Stomach (tissue), 4 donors: Measurements from ENCODE around the gene LY6G5C.

ENCODE experiments used
- POLR2A ChIP-seq, 4 donors: fragments of 450-650 bp; IDR thresholded peaks; one replicate each; pipeline ENCODE4 v1.6.1; 2016; ENCODE audit warnings: antibody characterized with exemption in 4 of 4, control low read depth in 2 of 4, mild to moderate bottlenecking in 1 of 4, moderate library complexity in 1 of 4
- TF ChIP-seq, protein P1 (sequence below), 7 experiments: fragments of 450-650 bp in 4 of 7; fragments of 200-600 bp in 3 of 7; sonication (generic) in 3 of 7; IDR thresholded peaks; one replicate each; pipeline ENCODE4 v1.5.1; 2016 to 2019; ENCODE audit warnings: antibody characterized with exemption in 7 of 7, control low read depth in 2 of 7, mild to moderate bottlenecking in 1 of 7

DNA sequence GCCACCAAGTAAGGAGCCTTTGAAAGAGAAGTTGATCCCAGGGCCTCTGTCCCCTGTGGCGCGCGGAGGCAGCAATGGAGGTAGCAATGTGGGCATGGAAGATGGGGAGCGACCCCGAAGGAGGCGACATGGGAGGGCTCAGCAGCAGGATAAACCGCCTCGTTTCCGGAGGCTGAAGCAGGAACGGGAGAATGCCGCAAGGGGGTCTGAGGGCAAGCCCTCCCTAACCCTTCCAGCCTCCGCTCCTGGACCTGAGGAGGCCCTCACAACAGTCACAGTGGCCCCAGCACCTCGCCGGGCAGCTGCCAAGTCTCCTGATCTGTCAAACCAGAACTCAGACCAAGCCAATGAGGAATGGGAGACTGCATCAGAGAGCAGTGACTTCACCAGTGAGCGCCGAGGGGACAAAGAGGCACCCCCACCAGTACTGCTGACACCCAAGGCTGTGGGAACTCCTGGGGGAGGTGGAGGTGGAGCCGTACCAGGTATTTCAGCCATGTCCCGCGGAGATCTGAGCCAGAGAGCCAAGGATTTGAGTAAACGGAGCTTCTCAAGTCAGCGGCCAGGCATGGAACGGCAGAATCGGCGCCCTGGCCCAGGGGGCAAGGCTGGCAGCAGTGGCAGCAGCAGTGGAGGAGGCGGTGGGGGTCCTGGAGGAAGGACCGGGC, 48.5 kb downstream of the LY6G5C start:
- TF ChIP-seq, protein P1, sequence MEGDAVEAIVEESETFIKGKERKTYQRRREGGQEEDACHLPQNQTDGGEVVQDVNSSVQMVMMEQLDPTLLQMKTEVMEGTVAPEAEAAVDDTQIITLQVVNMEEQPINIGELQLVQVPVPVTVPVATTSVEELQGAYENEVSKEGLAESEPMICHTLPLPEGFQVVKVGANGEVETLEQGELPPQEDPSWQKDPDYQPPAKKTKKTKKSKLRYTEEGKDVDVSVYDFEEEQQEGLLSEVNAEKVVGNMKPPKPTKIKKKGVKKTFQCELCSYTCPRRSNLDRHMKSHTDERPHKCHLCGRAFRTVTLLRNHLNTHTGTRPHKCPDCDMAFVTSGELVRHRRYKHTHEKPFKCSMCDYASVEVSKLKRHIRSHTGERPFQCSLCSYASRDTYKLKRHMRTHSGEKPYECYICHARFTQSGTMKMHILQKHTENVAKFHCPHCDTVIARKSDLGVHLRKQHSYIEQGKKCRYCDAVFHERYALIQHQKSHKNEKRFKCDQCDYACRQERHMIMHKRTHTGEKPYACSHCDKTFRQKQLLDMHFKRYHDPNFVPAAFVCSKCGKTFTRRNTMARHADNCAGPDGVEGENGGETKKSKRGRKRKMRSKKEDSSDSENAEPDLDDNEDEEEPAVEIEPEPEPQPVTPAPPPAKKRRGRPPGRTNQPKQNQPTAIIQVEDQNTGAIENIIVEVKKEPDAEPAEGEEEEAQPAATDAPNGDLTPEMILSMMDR (IDR thresholded peaks at IDR 0.05): no peak
- no peak for TF ChIP-seq POLR2A (IDR thresholded peaks at IDR 0.05)
